ENCODE results near the gene ANKRD13A. TPM values are rescaled to one million over a fixed set of nuclear protein-coding genes. Genes with fewer than 3 reads are reported as not detected.

Gene ANKRD13A
- total RNA-seq, 1 donor from 2014 or later, result 108 TPM

DNA sequence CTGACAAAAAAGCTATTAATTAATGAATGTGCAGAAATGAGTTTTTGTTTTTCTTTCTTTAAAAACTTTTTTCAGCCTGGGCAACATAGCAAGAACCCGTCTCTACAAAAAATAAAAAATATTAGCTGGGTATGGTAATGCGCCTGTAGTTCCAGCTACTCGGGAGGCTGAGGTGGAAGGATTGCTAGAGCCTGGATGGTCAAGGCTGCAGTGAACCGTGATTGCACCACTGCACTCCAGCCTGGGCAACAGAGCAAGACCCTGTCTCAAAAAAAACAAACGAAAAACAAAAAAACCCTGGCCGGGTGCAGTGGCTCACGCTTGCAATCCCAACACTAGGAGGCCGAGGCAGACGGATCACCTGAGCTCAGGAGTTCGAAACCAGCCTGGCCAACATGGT, 11.0 kb upstream of the ANKRD13A start:
- Histone ChIP-seq H3K9me3 (no peaks in the 10 kb centered on the region), H3K4me3 (no peak overlapping the region), H3K36me3 (peaks cover 0 to 46% of the 10 kb centered on the region in 2 donors), H3K27ac (no peak overlapping the region), H3K27me3 (no peaks in the 10 kb centered on the region), H3K4me1 (peaks cover 11% of the 10 kb centered on the region)
- TF ChIP-seq, protein P1, sequence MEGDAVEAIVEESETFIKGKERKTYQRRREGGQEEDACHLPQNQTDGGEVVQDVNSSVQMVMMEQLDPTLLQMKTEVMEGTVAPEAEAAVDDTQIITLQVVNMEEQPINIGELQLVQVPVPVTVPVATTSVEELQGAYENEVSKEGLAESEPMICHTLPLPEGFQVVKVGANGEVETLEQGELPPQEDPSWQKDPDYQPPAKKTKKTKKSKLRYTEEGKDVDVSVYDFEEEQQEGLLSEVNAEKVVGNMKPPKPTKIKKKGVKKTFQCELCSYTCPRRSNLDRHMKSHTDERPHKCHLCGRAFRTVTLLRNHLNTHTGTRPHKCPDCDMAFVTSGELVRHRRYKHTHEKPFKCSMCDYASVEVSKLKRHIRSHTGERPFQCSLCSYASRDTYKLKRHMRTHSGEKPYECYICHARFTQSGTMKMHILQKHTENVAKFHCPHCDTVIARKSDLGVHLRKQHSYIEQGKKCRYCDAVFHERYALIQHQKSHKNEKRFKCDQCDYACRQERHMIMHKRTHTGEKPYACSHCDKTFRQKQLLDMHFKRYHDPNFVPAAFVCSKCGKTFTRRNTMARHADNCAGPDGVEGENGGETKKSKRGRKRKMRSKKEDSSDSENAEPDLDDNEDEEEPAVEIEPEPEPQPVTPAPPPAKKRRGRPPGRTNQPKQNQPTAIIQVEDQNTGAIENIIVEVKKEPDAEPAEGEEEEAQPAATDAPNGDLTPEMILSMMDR (IDR thresholded peaks at IDR 0.05), result no peak
- intact Hi-C loops (cut with DNase I), result no loop called here
- no peak for DNase-seq (ENCODE audit: extremely low spot score in 2 of 2)

DNA sequence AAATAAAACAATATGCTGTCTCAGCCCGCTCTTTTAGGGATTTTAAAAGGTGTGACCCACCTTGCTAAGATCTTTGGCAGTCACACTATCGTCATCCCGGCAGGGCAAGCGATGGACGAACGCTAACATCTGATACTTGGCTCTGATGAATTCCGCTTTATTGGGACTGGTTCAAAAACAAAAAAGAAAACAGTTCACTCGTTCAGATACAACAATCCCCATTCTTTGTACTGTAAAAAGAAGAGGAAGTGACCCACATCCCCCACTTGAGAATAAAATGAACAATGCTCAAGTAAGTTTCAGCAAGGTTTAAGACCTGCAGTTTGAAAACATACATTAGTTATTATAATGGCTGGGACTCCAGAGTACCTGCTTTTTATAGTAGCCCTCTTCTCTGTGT, 10.3 kb upstream of the ANKRD13A start:
- TF ChIP-seq, protein P1 (IDR thresholded peaks at IDR 0.05), result no peak
- TF ChIP-seq POLR2A (IDR thresholded peaks at IDR 0.05) (no peak), POLR2AphosphoS5 (IDR thresholded peaks at IDR 0.05; ENCODE audit: insufficient read depth in 1 of 2, low read depth in 1 of 2) (no peak)
- Histone ChIP-seq H3K27me3 (no peaks in the 10 kb centered on the region), H3K27ac (no peak overlapping the region), H3K9me3 (no peaks in the 10 kb centered on the region), H3K4me3 (no peak overlapping the region), H3K4me1 (peaks cover 15% of the 10 kb centered on the region), H3K36me3 (peaks cover 0 to 40% of the 10 kb centered on the region in 2 donors)
- DNase-seq (ENCODE audit: extremely low spot score in 2 of 2), result no peak
- intact Hi-C loops (cut with DNase I), result no loop called here

DNA sequence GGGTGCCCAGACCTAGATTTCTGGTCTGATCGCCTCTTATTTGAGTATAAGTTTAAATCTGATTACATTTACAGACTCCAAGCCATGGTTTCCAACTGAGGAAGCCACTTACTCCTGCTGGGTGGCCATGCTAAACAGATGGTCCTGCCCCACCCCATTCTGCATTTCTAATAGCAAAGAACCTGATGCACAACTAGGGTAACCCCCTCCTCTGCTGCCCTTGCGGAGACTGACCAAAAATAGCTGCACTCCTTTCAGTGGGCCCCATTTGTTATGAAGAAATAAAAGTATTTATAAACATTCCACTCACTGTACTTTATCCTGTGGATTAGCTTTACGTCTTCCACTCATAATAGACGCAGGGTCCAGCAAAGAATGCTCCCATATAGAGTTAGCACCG, 9.8 kb upstream of the ANKRD13A start:
- H3K4me1 ChIP-seq, result peaks cover 20% of the 10 kb centered on the region
- DNase-seq (ENCODE audit: extremely low spot score in 2 of 2), result no peak
- H3K27ac ChIP-seq, result no peak overlapping the region
- H3K9me3 ChIP-seq, result no peaks in the 10 kb centered on the region
- no peaks in the 10 kb centered on the region for H3K27me3 ChIP-seq
- TF ChIP-seq, protein P1 (IDR thresholded peaks at IDR 0.05), result no peak
- TF ChIP-seq POLR2A (IDR thresholded peaks at IDR 0.05) (no peak), POLR2AphosphoS5 (IDR thresholded peaks at IDR 0.05; ENCODE audit: insufficient read depth in 1 of 2, low read depth in 1 of 2) (no peak)
- H3K4me3 ChIP-seq, result no peak overlapping the region
- peaks cover 0 to 37% of the 10 kb centered on the region in 2 donors for H3K36me3 ChIP-seq
- intact Hi-C loops (cut with DNase I), result no loop called here

DNA sequence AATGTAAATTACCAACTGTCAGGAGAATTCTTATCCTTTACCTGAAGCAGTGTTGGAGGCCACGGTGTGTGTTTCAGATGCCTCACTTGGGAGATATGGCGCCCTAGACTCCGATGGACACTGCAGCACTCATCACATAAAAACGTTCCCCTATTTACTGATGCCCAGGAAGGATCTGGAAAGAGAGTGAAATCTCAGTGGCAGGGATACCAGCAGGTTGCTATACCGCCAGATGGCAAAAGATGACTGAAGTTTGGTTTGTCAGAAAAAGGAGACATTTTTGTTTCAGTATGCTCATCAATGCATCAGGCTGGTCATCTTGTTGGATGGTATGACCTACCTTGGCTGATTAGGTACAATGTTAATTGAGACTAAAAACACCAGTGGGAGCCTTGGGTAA, 7.6 kb upstream of the ANKRD13A start:
- TF ChIP-seq POLR2AphosphoS5 (IDR thresholded peaks at IDR 0.05; ENCODE audit: insufficient read depth in 1 of 2, low read depth in 1 of 2) (no peak), POLR2A (IDR thresholded peaks at IDR 0.05) (no peak)
- TF ChIP-seq, protein P1 (IDR thresholded peaks at IDR 0.05), result no peak
- H3K4me1 ChIP-seq, result peaks cover 37% of the 10 kb centered on the region
- H3K4me3 ChIP-seq, result no peak overlapping the region
- intact Hi-C loops (cut with DNase I), result no loop called here
- H3K27me3 ChIP-seq, result no peaks in the 10 kb centered on the region
- no peak overlapping the region for H3K27ac ChIP-seq
- no peaks in the 10 kb centered on the region for H3K9me3 ChIP-seq
- H3K36me3 ChIP-seq, result peaks cover 0 to 37% of the 10 kb centered on the region in 2 donors
- no peak for DNase-seq (ENCODE audit: extremely low spot score in 2 of 2)

DNA sequence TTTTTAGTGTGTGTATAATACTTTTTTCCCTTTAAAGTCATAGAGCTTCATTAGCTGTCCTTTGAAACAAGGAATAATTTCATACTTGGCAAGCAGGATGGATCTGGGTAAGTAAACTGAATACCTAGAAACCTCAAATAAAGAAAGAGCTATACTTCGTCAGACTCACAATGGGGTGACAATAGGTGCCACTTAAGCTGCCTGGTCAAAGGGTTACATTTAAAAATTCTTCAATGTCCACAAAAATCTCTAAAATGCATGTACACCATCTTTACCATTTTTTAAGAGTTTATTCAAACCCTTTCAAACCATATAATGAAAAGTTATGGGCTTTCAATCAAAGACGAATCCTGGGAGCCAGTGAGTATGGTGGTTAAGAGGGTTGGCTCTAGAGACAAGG, 6.1 kb upstream of the ANKRD13A start:
- intact Hi-C loops (cut with DNase I), result no loop called here
- no peaks in the 10 kb centered on the region for H3K27me3 ChIP-seq
- no peak overlapping the region for H3K4me3 ChIP-seq
- no peak for DNase-seq (ENCODE audit: extremely low spot score in 2 of 2)
- TF ChIP-seq, protein P1 (IDR thresholded peaks at IDR 0.05), result no peak
- TF ChIP-seq POLR2AphosphoS5 (IDR thresholded peaks at IDR 0.05; ENCODE audit: insufficient read depth in 1 of 2, low read depth in 1 of 2) (no peak), POLR2A (IDR thresholded peaks at IDR 0.05) (no peak)
- no peak overlapping the region for H3K27ac ChIP-seq
- peaks cover 0 to 30% of the 10 kb centered on the region in 2 donors for H3K36me3 ChIP-seq
- H3K9me3 ChIP-seq, result no peaks in the 10 kb centered on the region
- H3K4me1 ChIP-seq, result peaks cover 43% of the 10 kb centered on the region

All from vagina (tissue), 2 donors.